Tibial artery (tissue), 4 donors: ENCODE measurements around the gene SLC25A6.

Source experiments
- DNase-seq, 2 donors: peaks; one replicate each; pipeline ENCODE4 v3.0.0-alpha.2; 2019
- H3K27ac ChIP-seq, 2 donors: fragments of 200-600 bp; sonication (generic) in 1 of 2; 1 replicate in 1 of 2; 2 replicates in 1 of 2; pipeline ENCODE4 v1.5.1; 2018 to 2019; ENCODE audit warnings: mild to moderate bottlenecking in 1 of 2
- H3K27me3 ChIP-seq, 2 donors: fragments of 200-600 bp; sonication (generic) in 1 of 2; one replicate each; pipeline versions ENCODE4 v1.5.1 to v1.6.0; 2016 to 2019
- H3K36me3 ChIP-seq, 3 donors: fragments of 200-600 bp; sonication (generic) in 2 of 3; one replicate each; pipeline ENCODE4 v1.5.1; 2016 to 2019; ENCODE audit warnings: mild to moderate bottlenecking in 2 of 3
- H3K4me1 ChIP-seq, 4 donors: fragments of 200-600 bp; sonication (generic) in 2 of 4; 1 replicate in 3 of 4; 2 replicates in 1 of 4; pipeline ENCODE4 v1.5.1; 2016 to 2019
- H3K4me3 ChIP-seq, 2 donors: fragments of 200-600 bp; sonication (generic) in 1 of 2; 1 replicate in 1 of 2; 2 replicates in 1 of 2; pipeline ENCODE4 v1.5.1; 2018 to 2019; ENCODE audit warnings: mild to moderate bottlenecking in 2 of 2
- H3K9me3 ChIP-seq, 3 donors: fragments of 200-600 bp; sonication (generic) in 1 of 3; one replicate each; pipeline ENCODE4 v1.5.1; 2016 to 2019
- intact Hi-C: fragments of 100-400 bp; cut with DNase I; formaldehyde crosslinking; loops from one replicate; pipeline ENCODE4 v1.15.0; 2023; ENCODE audit warnings: low total_unique reads
- TF ChIP-seq, protein P1 (sequence below), 2 experiments: fragments of 200-600 bp in 1 of 2; fragments of 450-650 bp in 1 of 2; IDR thresholded peaks; one replicate each; pipeline ENCODE4 v1.5.1; 2017 to 2019; ENCODE audit warnings: antibody characterized with exemption in 2 of 2, mild to moderate bottlenecking in 1 of 2, moderate library complexity in 1 of 2

Gene SLC25A6

DNA sequence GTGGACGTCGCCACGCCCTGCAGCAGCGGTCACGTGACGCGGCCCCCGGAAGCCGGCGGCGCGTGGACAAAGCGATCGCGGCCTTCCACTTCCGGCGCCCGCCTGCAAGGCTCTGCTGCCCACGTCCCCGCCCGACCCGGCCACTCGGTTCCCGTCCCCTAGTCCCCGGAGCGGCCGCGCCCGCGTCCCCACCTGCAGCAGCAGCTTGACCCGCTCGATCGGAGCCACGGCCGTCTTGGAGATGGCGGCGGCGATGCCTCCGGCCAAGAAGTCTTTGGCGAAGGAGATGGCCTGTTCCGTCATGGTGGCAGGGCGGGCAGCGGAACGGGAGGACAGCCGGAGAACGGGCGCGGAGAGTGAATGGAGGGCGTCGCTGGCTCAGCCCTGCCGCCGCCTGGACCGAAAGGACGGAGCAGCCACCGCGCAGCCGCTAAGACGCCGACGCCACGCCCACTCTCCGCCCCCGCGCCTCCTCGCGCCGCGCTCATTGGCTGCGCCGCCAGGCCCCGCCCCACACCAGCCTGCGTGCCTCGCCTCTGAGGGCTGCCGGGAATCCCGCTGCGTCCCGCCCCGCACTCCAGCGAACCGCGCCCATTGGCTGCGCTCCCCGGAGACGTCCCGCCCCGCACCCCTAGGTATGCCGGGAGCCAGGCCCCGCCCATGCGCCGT, at the start of gene SLC25A6:
Gene SLC25A6 (minus strand): TSS at position 407 of the 669 bp plus-strand sequence. CDS start 104 bp downstream, at position 303.
- Histone ChIP-seq H3K4me1 (peaks cover 0 to 54% (median 43%) of the 10 kb centered on the region in 4 donors), H3K9me3 (no peaks in the 10 kb centered on the region), H3K4me3 (peak within 1 kb of the TSS; percentile 89 to 92), H3K27me3 (no peaks in the 10 kb centered on the region), H3K36me3 (peaks cover 35 to 48% (median 40%) of the 10 kb centered on the region in 3 donors), H3K27ac (peak within 1 kb of the TSS; percentile 97 to 98)
- intact Hi-C loops: loop anchor here (2.0 to 10.0 kb wide), 3 partner anchors 61 to 1077 kb away; partner anchors contain the start of genes AKAP17A, ASMTL and GTPBP6
- peak; percentile 97 to 99 for DNase-seq
- TF ChIP-seq, protein P1, sequence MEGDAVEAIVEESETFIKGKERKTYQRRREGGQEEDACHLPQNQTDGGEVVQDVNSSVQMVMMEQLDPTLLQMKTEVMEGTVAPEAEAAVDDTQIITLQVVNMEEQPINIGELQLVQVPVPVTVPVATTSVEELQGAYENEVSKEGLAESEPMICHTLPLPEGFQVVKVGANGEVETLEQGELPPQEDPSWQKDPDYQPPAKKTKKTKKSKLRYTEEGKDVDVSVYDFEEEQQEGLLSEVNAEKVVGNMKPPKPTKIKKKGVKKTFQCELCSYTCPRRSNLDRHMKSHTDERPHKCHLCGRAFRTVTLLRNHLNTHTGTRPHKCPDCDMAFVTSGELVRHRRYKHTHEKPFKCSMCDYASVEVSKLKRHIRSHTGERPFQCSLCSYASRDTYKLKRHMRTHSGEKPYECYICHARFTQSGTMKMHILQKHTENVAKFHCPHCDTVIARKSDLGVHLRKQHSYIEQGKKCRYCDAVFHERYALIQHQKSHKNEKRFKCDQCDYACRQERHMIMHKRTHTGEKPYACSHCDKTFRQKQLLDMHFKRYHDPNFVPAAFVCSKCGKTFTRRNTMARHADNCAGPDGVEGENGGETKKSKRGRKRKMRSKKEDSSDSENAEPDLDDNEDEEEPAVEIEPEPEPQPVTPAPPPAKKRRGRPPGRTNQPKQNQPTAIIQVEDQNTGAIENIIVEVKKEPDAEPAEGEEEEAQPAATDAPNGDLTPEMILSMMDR (IDR thresholded peaks at IDR 0.05): peak; percentile 5 to 19

DNA sequence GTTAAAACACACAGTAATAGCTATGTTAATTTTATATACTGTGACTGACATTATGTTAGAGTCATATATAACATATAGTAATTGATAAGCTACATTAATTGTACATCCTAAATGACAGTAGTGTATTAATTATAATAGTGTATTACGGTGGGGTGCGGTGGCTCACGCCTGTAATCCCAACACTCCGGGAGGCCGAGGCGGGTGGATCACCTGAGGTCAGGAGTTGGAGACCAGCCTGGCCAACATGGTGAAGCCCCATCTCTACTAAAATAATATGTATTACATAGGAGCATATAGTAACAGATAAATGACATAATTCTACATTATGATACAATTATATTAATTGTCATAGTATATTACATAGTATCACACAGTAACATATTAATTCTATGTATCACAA, 48.6 kb upstream of the SLC25A6 start:
- intact Hi-C loops: no loop called here
- Histone ChIP-seq H3K36me3 (peaks cover 29 to 63% (median 56%) of the 10 kb centered on the region in 3 donors), H3K4me1 (no peaks in the 10 kb centered on the region), H3K27me3 (no peaks in the 10 kb centered on the region), H3K9me3 (no peaks in the 10 kb centered on the region), H3K27ac (no peak overlapping the region), H3K4me3 (no peak overlapping the region)
- DNase-seq: peak in 1 of 2 donors; percentile 19
- TF ChIP-seq, protein P1 (IDR thresholded peaks at IDR 0.05): no peak

DNA sequence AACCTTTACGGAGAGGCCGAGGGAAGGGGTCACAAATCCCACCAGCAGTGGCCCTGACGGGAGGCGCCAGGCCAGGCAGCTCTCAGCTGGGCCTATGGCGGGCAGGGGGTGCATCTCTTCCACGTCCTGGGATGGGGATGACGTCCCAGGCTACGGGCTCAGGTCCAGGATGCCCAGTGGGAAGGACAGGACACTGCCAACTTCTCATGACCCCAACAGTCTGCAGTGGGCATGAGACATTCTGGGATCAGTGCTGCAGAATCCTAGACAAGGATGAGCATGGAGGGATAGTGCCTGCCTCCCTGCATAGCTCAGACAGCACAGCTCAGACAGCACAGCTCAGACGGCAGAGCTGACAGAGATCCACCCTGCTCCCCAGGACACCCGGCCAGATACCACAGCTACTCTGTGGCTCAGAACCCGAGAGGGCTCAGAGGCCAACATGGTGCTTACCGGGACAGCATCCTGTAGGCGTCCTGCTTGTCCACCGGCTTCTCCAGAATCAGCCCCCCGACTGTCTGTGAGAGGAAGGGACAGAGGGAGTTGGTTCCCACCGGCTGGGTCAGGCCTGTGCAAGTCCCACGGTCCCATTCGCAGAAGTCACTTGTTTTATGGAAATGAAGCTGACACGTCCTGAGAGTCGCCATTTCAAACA, 43.5 kb upstream of the SLC25A6 start:
- Histone ChIP-seq H3K27ac (no peak overlapping the region), H3K4me1 (no peaks in the 10 kb centered on the region), H3K36me3 (peaks cover 40 to 76% (median 75%) of the 10 kb centered on the region in 3 donors), H3K9me3 (no peaks in the 10 kb centered on the region), H3K4me3 (no peak overlapping the region), H3K27me3 (no peaks in the 10 kb centered on the region)
- intact Hi-C loops: no loop called here
- TF ChIP-seq, protein P1 (IDR thresholded peaks at IDR 0.05): no peak
- peak; percentile 7 to 64 for DNase-seq

DNA sequence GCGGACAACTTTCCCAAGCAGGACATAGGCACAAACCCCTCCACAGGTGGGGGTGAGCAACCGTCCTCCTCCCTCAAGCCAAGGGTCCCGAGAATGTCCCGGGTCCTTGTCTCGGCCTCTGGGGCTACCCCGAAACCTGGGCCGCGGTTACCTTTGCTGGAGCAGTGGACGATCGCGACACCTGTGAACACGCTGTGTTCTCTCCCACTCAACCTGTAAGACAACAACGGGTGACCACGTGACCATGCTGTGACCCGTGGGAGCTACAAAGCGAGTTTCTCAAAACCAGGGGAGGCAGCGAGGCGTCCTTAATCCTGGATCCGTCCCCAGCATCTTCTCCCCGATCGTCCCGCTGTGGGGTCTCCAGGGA, 42.9 kb upstream of the SLC25A6 start:
- intact Hi-C loops: no loop called here
- Histone ChIP-seq H3K36me3 (peaks cover 38 to 71% (median 70%) of the 10 kb centered on the region in 3 donors), H3K9me3 (no peaks in the 10 kb centered on the region), H3K27ac (no peak overlapping the region), H3K4me1 (no peaks in the 10 kb centered on the region), H3K4me3 (no peak overlapping the region), H3K27me3 (no peaks in the 10 kb centered on the region)
- DNase-seq: peak; percentile 7 to 42
- TF ChIP-seq, protein P1 (IDR thresholded peaks at IDR 0.05): no peak

DNA sequence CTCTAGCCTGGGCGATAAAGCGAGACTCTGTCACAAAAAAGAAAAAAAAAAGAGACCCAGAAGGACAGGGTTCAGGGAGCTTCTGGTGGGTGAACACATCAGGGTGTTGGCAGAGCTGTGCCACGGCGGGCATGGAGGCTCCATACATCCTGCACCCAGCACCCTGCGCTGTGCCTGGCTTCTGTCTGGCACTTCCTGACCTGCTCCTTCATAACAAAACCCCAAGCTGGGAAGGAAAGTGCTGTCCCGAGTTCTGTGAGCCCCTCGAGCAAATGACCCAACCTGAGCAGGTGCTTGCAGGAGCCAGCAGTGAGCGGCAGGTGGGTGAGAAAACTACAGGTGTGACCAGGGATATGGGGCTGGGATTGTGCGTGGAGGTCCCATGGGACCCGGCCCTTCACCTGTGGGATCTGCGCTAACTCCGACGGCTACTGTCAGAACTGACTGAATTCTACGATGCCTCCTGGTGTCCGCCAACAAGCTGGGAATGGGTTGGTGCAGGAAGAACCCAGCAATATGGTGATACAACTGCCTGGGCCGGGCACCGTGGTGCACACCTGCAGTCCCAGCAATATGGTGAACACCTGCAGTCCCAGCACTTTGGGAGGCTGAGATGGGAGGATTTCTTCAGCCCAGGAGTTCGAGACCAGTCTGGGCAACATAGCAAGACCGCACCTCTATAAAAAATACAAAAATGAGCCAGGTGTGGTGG, 41.9 kb upstream of the SLC25A6 start:
- no peaks in the 10 kb centered on the region for H3K9me3 ChIP-seq
- H3K4me3 ChIP-seq: no peak overlapping the region
- peak in 1 of 2 donors; percentile 8 for DNase-seq
- H3K27me3 ChIP-seq: no peaks in the 10 kb centered on the region
- no peak overlapping the region for H3K27ac ChIP-seq
- H3K36me3 ChIP-seq: peaks cover 37 to 65% (median 61%) of the 10 kb centered on the region in 3 donors
- TF ChIP-seq, protein P1 (IDR thresholded peaks at IDR 0.05): no peak
- no peaks in the 10 kb centered on the region for H3K4me1 ChIP-seq
- intact Hi-C loops: no loop called here
